Measurements from ENCODE around the gene GALNT12. TPM values are rescaled to one million over a fixed set of nuclear protein-coding genes. Genes with fewer than 3 reads are reported as not detected.

GALNT12 gene
- polyA plus RNA-seq, 1 donor (not counting 4 experiments of a cell fraction or from before 2014, with no cell fraction given): 1.8 TPM

GRCh38 chr9:98879963-98880310 lies 72.5 kb downstream of the GALNT12 start:
- Histone ChIP-seq H3K27ac (ENCODE audit: control insufficient read depth, insufficient read depth, low read length) (no peak overlapping the region), H3K9me3 (ENCODE audit: control insufficient read depth, low read depth, low read length) (no peaks in the 10 kb centered on the region), H3K4me1 (ENCODE audit: control insufficient read depth, extremely low read depth, insufficient read depth, low read length) (peaks cover 5% of the 10 kb centered on the region), H3K27me3 (ENCODE audit: control insufficient read depth, extremely low read depth, insufficient read depth, low read length) (peaks cover 10% of the 10 kb centered on the region), H3K4me3 (ENCODE audit: control insufficient read depth in 2 of 3, extremely low read depth in 1 of 3, insufficient read depth in 2 of 3, low read depth in 1 of 3, low read length in 3 of 3) (no peak overlapping the region), H2AFZ (ENCODE audit: control insufficient read depth, low read length) (no peak overlapping the region), H3K9ac (ENCODE audit: control insufficient read depth, extremely low read depth, insufficient read depth, low read length) (no peak overlapping the region), H4K20me1 (ENCODE audit: control insufficient read depth, extremely low read depth, insufficient read depth, low read length) (no peaks in the 10 kb centered on the region), H3K79me2 (ENCODE audit: control insufficient read depth, insufficient read depth, low read length) (no peaks in the 10 kb centered on the region), H3K36me3 (ENCODE audit: control insufficient read depth in 2 of 2, extremely low read depth in 1 of 2, insufficient read depth in 2 of 2, low read length in 2 of 2) (no peaks in the 10 kb centered on the region), H3K9me1 (ENCODE audit: control insufficient read depth, extremely low read depth, insufficient read depth, low read length) (no peaks in the 10 kb centered on the region), H3K4me2 (ENCODE audit: control insufficient read depth, extremely low read depth, insufficient read depth, low read depth, low read length) (no peak overlapping the region)
- no peak for FAIRE-seq
- dilution Hi-C loops (cut with MboI; ENCODE audit: extremely low pct_ligation_motif_present, low sequenced_read_pairs): no loop called here
- TF ChIP-seq EZH2 (IDR thresholded peaks at IDR 0.05; ENCODE audit: low read length) (no peak), CTCF (optimal IDR thresholded peaks at IDR 0.05 in 1 of 3, IDR thresholded peaks at IDR 0.05 in 1 of 3, conservative IDR thresholded peaks at IDR 0.05 in 1 of 3; ENCODE audit: extremely low read depth in 1 of 3, insufficient read depth in 2 of 3, low read length in 3 of 3) (no peak)
- DNase-seq (ENCODE audit: low read depth, low spot score): no peak

- FAIRE-seq: no peak
- Histone ChIP-seq H3K4me2 (ENCODE audit: control insufficient read depth, extremely low read depth, insufficient read depth, low read depth, low read length) (no peak overlapping the region), H3K4me1 (ENCODE audit: control insufficient read depth, extremely low read depth, insufficient read depth, low read length) (peaks cover 5% of the 10 kb centered on the region), H3K4me3 (ENCODE audit: control insufficient read depth in 2 of 3, extremely low read depth in 1 of 3, insufficient read depth in 2 of 3, low read depth in 1 of 3, low read length in 3 of 3) (no peak overlapping the region), H3K27me3 (ENCODE audit: control insufficient read depth, extremely low read depth, insufficient read depth, low read length) (peaks cover 10% of the 10 kb centered on the region), H4K20me1 (ENCODE audit: control insufficient read depth, extremely low read depth, insufficient read depth, low read length) (no peaks in the 10 kb centered on the region), H3K9me3 (ENCODE audit: control insufficient read depth, low read depth, low read length) (no peaks in the 10 kb centered on the region), H3K9ac (ENCODE audit: control insufficient read depth, extremely low read depth, insufficient read depth, low read length) (no peak overlapping the region), H3K79me2 (ENCODE audit: control insufficient read depth, insufficient read depth, low read length) (no peaks in the 10 kb centered on the region), H3K36me3 (ENCODE audit: control insufficient read depth in 2 of 2, extremely low read depth in 1 of 2, insufficient read depth in 2 of 2, low read length in 2 of 2) (no peaks in the 10 kb centered on the region), H3K27ac (ENCODE audit: control insufficient read depth, insufficient read depth, low read length) (no peak overlapping the region), H2AFZ (ENCODE audit: control insufficient read depth, low read length) (no peak overlapping the region), H3K9me1 (ENCODE audit: control insufficient read depth, extremely low read depth, insufficient read depth, low read length) (no peaks in the 10 kb centered on the region)
- TF ChIP-seq EZH2 (IDR thresholded peaks at IDR 0.05; ENCODE audit: low read length) (no peak), CTCF (optimal IDR thresholded peaks at IDR 0.05 in 1 of 3, IDR thresholded peaks at IDR 0.05 in 1 of 3, conservative IDR thresholded peaks at IDR 0.05 in 1 of 3; ENCODE audit: extremely low read depth in 1 of 3, insufficient read depth in 2 of 3, low read length in 3 of 3) (no peak)
- dilution Hi-C loops (cut with MboI; ENCODE audit: extremely low pct_ligation_motif_present, low sequenced_read_pairs): no loop called here
- DNase-seq (ENCODE audit: low read depth, low spot score): no peak
These were observed 73.0 kb downstream of the GALNT12 start for GRCh38 chr9:98880311-98881015.
